Islet precursor cell (in vitro differentiated cells): ENCODE results near the gene FAM204A.

Source experiments
- DNase-seq: peaks from one replicate; pipeline ENCODE4 v3.0.0-alpha.2; 2018

The FAM204A gene

GRCh38 chr10:118341791-118342637 lies at the start of gene FAM204A:
TSS of gene FAM204A (minus strand) at chr10:118342324. CDS start at chr10:118336415, 5,909 bp downstream.
- DNase-seq: peak; percentile 97

- DNase-seq: no peak
Measured at GRCh38 chr10:118383699-118384098, 41.6 kb upstream of the FAM204A start.

- no peak for DNase-seq
Measured at GRCh38 chr10:118383063-118383689, 41.1 kb upstream of the FAM204A start.

- DNase-seq: no peak
Measured at GRCh38 chr10:118374404-118374803, 32.3 kb upstream of the FAM204A start.

- DNase-seq: no peak
Measured at GRCh38 chr10:118373786-118374185, 31.7 kb upstream of the FAM204A start.

- no peak for DNase-seq
Measured at GRCh38 chr10:118370499-118370898, 28.4 kb upstream of the FAM204A start.

GRCh38 chr10:118369641-118370205 lies 27.6 kb upstream of the FAM204A start:
- no peak for DNase-seq

GRCh38 chr10:118365702-118366101 lies 23.6 kb upstream of the FAM204A start:
- no peak for DNase-seq

GRCh38 chr10:118362103-118362502 lies 20.0 kb upstream of the FAM204A start:
- no peak for DNase-seq

- DNase-seq: no peak
Measured at GRCh38 chr10:118358327-118358726, 16.2 kb upstream of the FAM204A start.

- DNase-seq: no peak
Measured at GRCh38 chr10:118357841-118358240, 15.7 kb upstream of the FAM204A start.

- DNase-seq: peak; percentile 56
Measured at GRCh38 chr10:118356628-118357027, 14.5 kb upstream of the FAM204A start.

- DNase-seq: no peak
Measured at GRCh38 chr10:118355234-118355633, 13.1 kb upstream of the FAM204A start.

- no peak for DNase-seq
Measured at GRCh38 chr10:118349235-118349634, 7.1 kb upstream of the FAM204A start.

- no peak for DNase-seq
Measured at GRCh38 chr10:118343549-118343948, 1.4 kb upstream of the FAM204A start.

GRCh38 chr10:118343115-118343514 lies 991 bp upstream of the FAM204A start:
- DNase-seq: no peak

- no peak for DNase-seq
Measured at GRCh38 chr10:118342638-118343020, 505 bp upstream of the FAM204A start.

GRCh38 chr10:118340486-118340885 lies 1.6 kb downstream of the FAM204A start:
- DNase-seq: no peak

GRCh38 chr10:118339111-118339510 lies 3.0 kb downstream of the FAM204A start:
- DNase-seq: no peak

GRCh38 chr10:118337356-118337755 lies 4.8 kb downstream of the FAM204A start:
- no peak for DNase-seq

GRCh38 chr10:118333871-118334270 lies 8.3 kb downstream of the FAM204A start:
- no peak for DNase-seq

GRCh38 chr10:118332948-118333710 lies 9.0 kb downstream of the FAM204A start:
- no peak for DNase-seq

- DNase-seq: no peak
Measured at GRCh38 chr10:118332236-118332635, 9.9 kb downstream of the FAM204A start.
